IMR-90 (cell line): ENCODE data around the gene SCGB1C1. TPM values are rescaled to one million over a fixed set of nuclear protein-coding genes. Genes with fewer than 3 reads are reported as not detected.

Experiments used
- ATAC-seq: fragments of 200-7000 bp; cut with Tn5 transposase; 2 replicates; pipeline ENCODE4 v1.9.1; 2020; ENCODE audit warnings: low read depth, mild to moderate bottlenecking, moderate library complexity
- BruUV-seq: library from RNA; stranded (reverse); fragments of 400-500 nt; replicated peaks from 2 replicates; lab custom pipeline; 2021; lab: Mats Ljungman, UMichigan
- CTCF ChIA-PET: fragments of 300-600 bp; formaldehyde crosslinking; extraction: SDS; loops from one replicate; lab custom pipeline; 2021; ENCODE audit warnings: antibody characterized with exemption; lab: Yijun Ruan, JAX
- POLR2A ChIA-PET: fragments of 300-600 bp; sonication (Branson Sonifier 250); formaldehyde crosslinking; loops from one replicate; lab custom pipeline; 2022; ENCODE audit warnings: antibody characterized with exemption; ENCODE audit not compliant: unreplicated experiment; lab: Charles Lee
- DNase-seq: peaks from one replicate; pipeline ENCODE4 v3.0.0; 2013
- H2AFZ ChIP-seq: replicated peaks from 2 replicates; pipeline ENCODE3; 2013; ENCODE audit warnings: low read length, mild to moderate bottlenecking; ENCODE audit not compliant: poor library complexity
- H2AK5ac ChIP-seq: 2 replicates; pipeline ENCODE4 v1.6.1; 2013; ENCODE audit warnings: low read depth, low read length, inconsistent platforms
- H2AK9ac ChIP-seq: replicated peaks from 2 replicates; pipeline ENCODE3; 2013; ENCODE audit warnings: mild to moderate bottlenecking, low read depth, low read length, moderate library complexity; ENCODE audit not compliant: poor library complexity
- H2BK120ac ChIP-seq: 2 replicates; pipeline ENCODE4 v1.6.1; 2013; ENCODE audit warnings: low read depth, low read length, inconsistent platforms
- H2BK15ac ChIP-seq: 3 replicates; pipeline ENCODE4 v1.6.1; 2013; ENCODE audit warnings: low read depth, low read length, inconsistent platforms
- H2BK20ac ChIP-seq: 2 replicates; pipeline ENCODE4 v1.6.1; 2013; ENCODE audit warnings: low read depth, mild to moderate bottlenecking, inconsistent platforms, low read length, moderate library complexity
- H2BK5ac ChIP-seq: 2 replicates; pipeline ENCODE4 v1.6.1; 2013; ENCODE audit warnings: mild to moderate bottlenecking, low read depth, low read length, inconsistent platforms; ENCODE audit not compliant: poor library complexity, severe bottlenecking
- H3K14ac ChIP-seq: replicated peaks from 2 replicates; pipeline ENCODE4 v1.6.1; 2013; ENCODE audit warnings: low read depth, low read length, inconsistent platforms
- H3K18ac ChIP-seq: 2 replicates; pipeline ENCODE4 v1.6.1; 2013; ENCODE audit warnings: low read depth, low read length, control low read depth
- H3K23ac ChIP-seq: 2 replicates; pipeline ENCODE4 v1.6.1; 2013; ENCODE audit warnings: low read depth, low read length, inconsistent platforms
- H3K27ac ChIP-seq: 2 replicates; pipeline ENCODE4 v1.5.1; 2013; ENCODE audit warnings: mild to moderate bottlenecking, control low read depth, low read length; ENCODE audit not compliant: insufficient read depth
- H3K27me3 ChIP-seq: 2 replicates; pipeline ENCODE4 v1.6.1; 2013; ENCODE audit warnings: low read length; ENCODE audit not compliant: control insufficient read depth, insufficient read depth
- H3K36me3 ChIP-seq: 2 replicates; pipeline ENCODE4 v1.6.1; 2013; ENCODE audit warnings: low read length, mixed read lengths; ENCODE audit not compliant: control insufficient read depth, insufficient read depth
- H3K4ac ChIP-seq: 2 replicates; pipeline ENCODE4 v1.6.1; 2013; ENCODE audit warnings: low read depth, low read length, inconsistent platforms
- H3K4me1 ChIP-seq: 2 replicates; pipeline ENCODE4 v1.6.1; 2013; ENCODE audit warnings: low read length, mixed read lengths; ENCODE audit not compliant: control insufficient read depth, insufficient read depth
- H3K4me2 ChIP-seq: 2 replicates; pipeline ENCODE4 v1.6.1; 2013; ENCODE audit warnings: low read depth, mild to moderate bottlenecking, control low read depth, low read length, moderate library complexity
- H3K4me3 ChIP-seq: 2 replicates; pipeline ENCODE4 v1.5.1; 2013; ENCODE audit warnings: low read depth, mild to moderate bottlenecking, control low read depth, low read length, moderate library complexity; ENCODE audit not compliant: insufficient read depth
- H3K56ac ChIP-seq: 2 replicates; pipeline ENCODE4 v1.6.1; 2013; ENCODE audit warnings: low read length, inconsistent platforms; ENCODE audit not compliant: insufficient read depth; ENCODE audit errors: extremely low read depth
- H3K79me1 ChIP-seq, 2 experiments: 2 replicates each; pipeline ENCODE4 v1.6.1; 2013; ENCODE audit warnings: low read length in 2 of 2, inconsistent platforms in 1 of 2, low read depth in 1 of 2
- H3K9ac ChIP-seq: 2 replicates; pipeline ENCODE4 v1.6.1; 2013; ENCODE audit warnings: low read depth, low read length, control low read depth
- H3K9me1 ChIP-seq: 2 replicates; pipeline ENCODE4 v1.6.1; 2013; ENCODE audit warnings: low read length, inconsistent platforms; ENCODE audit not compliant: insufficient read depth
- H3K9me3 ChIP-seq: 2 replicates; pipeline ENCODE4 v1.6.1; 2013; ENCODE audit warnings: low read length; ENCODE audit not compliant: control insufficient read depth, insufficient read depth
- H4K20me1 ChIP-seq: 2 replicates; pipeline ENCODE4 v1.6.1; 2013; ENCODE audit warnings: low read length, inconsistent platforms; ENCODE audit not compliant: insufficient read depth
- H4K5ac ChIP-seq: 2 replicates; pipeline ENCODE4 v1.6.1; 2013; ENCODE audit warnings: mild to moderate bottlenecking, low read depth, low read length, control low read depth
- H4K8ac ChIP-seq, 2 experiments: 2 replicates each; pipeline ENCODE4 v1.6.1; 2013; ENCODE audit warnings: low read depth in 2 of 2, low read length in 2 of 2, control low read depth in 1 of 2, inconsistent platforms in 1 of 2
- H4K91ac ChIP-seq: 2 replicates; pipeline ENCODE4 v1.6.1; 2013; ENCODE audit warnings: low read depth, low read length, inconsistent platforms; ENCODE audit not compliant: insufficient read depth
- BHLHE40 ChIP-seq: fragments of 150-350 bp; IDR thresholded peaks from 2 replicates; pipeline ENCODE4 v1.6.1; 2016; ENCODE audit warnings: mild to moderate bottlenecking, low read depth, low read length
- CEBPB ChIP-seq: IDR thresholded peaks from 2 replicates; pipeline ENCODE4 v1.6.1; 2012; ENCODE audit warnings: low read depth, low read length, improper control_type of control experiment
- CHD1 ChIP-seq: IDR thresholded peaks from 2 replicates; pipeline ENCODE4 v1.6.1; 2012; ENCODE audit warnings: low read depth, low read length, improper control_type of control experiment
- CTCF ChIP-seq: conservative IDR thresholded peaks from 2 replicates; pipeline ENCODE4 v1.5.1; 2012; ENCODE audit warnings: mild to moderate bottlenecking, low read depth, low read length, improper control_type of control experiment
- ELK1 ChIP-seq: fragments of 150-350 bp; IDR thresholded peaks from 2 replicates; pipeline ENCODE4 v1.6.1; 2016; ENCODE audit warnings: low read depth, mild to moderate bottlenecking, low read length, moderate library complexity, borderline replicate concordance
- FOS ChIP-seq: fragments of 150-350 bp; IDR thresholded peaks from 2 replicates; pipeline ENCODE4 v1.6.1; 2016; ENCODE audit warnings: low read depth, low read length
- MAFK ChIP-seq: IDR thresholded peaks from 2 replicates; pipeline ENCODE4 v1.6.1; 2012; ENCODE audit warnings: low read depth, low read length, improper control_type of control experiment
- MAZ ChIP-seq: IDR thresholded peaks from 2 replicates; pipeline ENCODE4 v1.6.1; 2012; ENCODE audit warnings: low read depth, mild to moderate bottlenecking, low read length, improper control_type of control experiment, moderate library complexity, borderline replicate concordance
- MXI1 ChIP-seq: IDR thresholded peaks from 2 replicates; pipeline ENCODE4 v1.6.1; 2012; ENCODE audit warnings: low read depth, mild to moderate bottlenecking, low read length, moderate library complexity, borderline replicate concordance
- NFE2L2 ChIP-seq: fragments of 150-350 bp; IDR thresholded peaks from 2 replicates; pipeline ENCODE4 v1.6.1; 2016; ENCODE audit warnings: low read depth, mild to moderate bottlenecking, low read length
- POLR2A ChIP-seq: IDR thresholded peaks from 2 replicates; pipeline ENCODE4 v1.6.1; 2012; ENCODE audit warnings: mild to moderate bottlenecking, low read depth, low read length
- RAD21 ChIP-seq: IDR thresholded peaks from 2 replicates; pipeline ENCODE4 v1.6.1; 2012; ENCODE audit warnings: low read length, improper control_type of control experiment
- RCOR1 ChIP-seq: IDR thresholded peaks from 2 replicates; pipeline ENCODE4 v1.6.1; 2012; ENCODE audit warnings: mild to moderate bottlenecking, low read length, improper control_type of control experiment; ENCODE audit not compliant: insufficient replicate concordance
- RFX5 ChIP-seq: IDR thresholded peaks from 2 replicates; pipeline ENCODE4 v1.8.0; 2012; ENCODE audit warnings: low read depth, mild to moderate bottlenecking, low read length, moderate library complexity
- SMC3 ChIP-seq: fragments of 150-350 bp; IDR thresholded peaks from 2 replicates; pipeline ENCODE4 v1.6.1; 2016; ENCODE audit warnings: low read depth, mild to moderate bottlenecking, antibody characterized with exemption, low read length, moderate library complexity
- WGBS, 2 experiments: methylation state at CpG; one replicate each; pipeline versions ENCODE4 v1.1.5 to v1.1.7; 2013; ENCODE audit warnings: missing lambda C conversion rate in 2 of 2; ENCODE audit not compliant: insufficient read length in 1 of 2; ENCODE audit errors: extremely low coverage in 2 of 2; 5-methylcytosine and 5-hydroxymethylcytosine counted together
- dilution Hi-C: fragments of 300-500 bp; cut with HindIII; formaldehyde crosslinking; loops from one replicate; pipeline ENCODE4 v1.14.3; 2018; ENCODE audit warnings: low sequenced_read_pairs; ENCODE audit not compliant: unreplicated experiment
- in situ Hi-C: fragments of 300-500 bp; cut with MboI; formaldehyde crosslinking; loops from 3 replicates; pipeline ENCODE4 v1.14.3; 2019; ENCODE audit warnings: low sequenced_read_pairs, inconsistent platforms, mixed read lengths
- intact Hi-C: fragments of 100-400 bp; cut with micrococcal nuclease; formaldehyde crosslinking; loops from 2 replicates; pipeline ENCODE4 v1.10.0; 2022
- polyA plus RNA-seq, 3 experiments: library from polyadenylated mRNA; depleted of rRNA; stranded (reverse); fragments of >200 nt; gene quantifications; 2 replicates each; pipeline ENCODE4 v1.2.3, GENCODE V29; 2012; ENCODE audit warnings: low replicate concordance in 1 of 3
- total RNA-seq: library from RNA; depleted of rRNA; stranded (reverse); fragments of >200 nt; gene quantifications from 2 replicates; pipeline ENCODE4 v1.2.3, GENCODE V29; 2012

The SCGB1C1 gene
- total and polyA plus RNA-seq, 2 of the 4 experiments (the other 2 are of a cell fraction), result not detected

- Histone ChIP-seq H2BK15ac (no peak overlapping the region), H3K9me1 (no peaks in the 10 kb centered on the region), H2BK5ac (no peak overlapping the region), H3K18ac (no peak overlapping the region), H4K8ac (no peak overlapping the region), H3K4me2 (no peak overlapping the region), H3K4ac (no peak overlapping the region), H2BK20ac (no peak overlapping the region), H3K9ac (no peak overlapping the region), H3K4me3 (no peak overlapping the region), H3K23ac (no peak overlapping the region), H3K14ac (no peak overlapping the region), H2AFZ (no peak overlapping the region), H3K36me3 (peaks cover 16% of the 10 kb centered on the region), H3K27me3 (no peaks in the 10 kb centered on the region), H2AK9ac (no peak overlapping the region), H4K20me1 (no peaks in the 10 kb centered on the region), H3K79me1 (peaks cover 4 to 15% of the 10 kb centered on the region in 2 experiments; a peak in 3 of 4 replicates), H3K56ac (no peak overlapping the region), H4K91ac (no peak overlapping the region), H3K9me3 (no peaks in the 10 kb centered on the region), H3K4me1 (peaks cover 3% of the 10 kb centered on the region; the same call in 1 of the 2 replicates), H2AK5ac (no peak overlapping the region), H4K5ac (no peak overlapping the region), H2BK120ac (no peak overlapping the region), H3K27ac (no peak overlapping the region)
- DNase-seq (no peak), ATAC-seq (no peak)
- no TSS peak for BruUV-seq
- WGBS, 2 experiments, result 97% methylated on average over 9 of the region's 14 CpGs; no CpG with 5 or more reads in 1 of the 2 experiments
- intact Hi-C loops, result no loop called here
- ChIA-PET POLR2A (no interaction called here), CTCF (no interaction called here)
- dilution Hi-C loops, result no loop called here
- in situ Hi-C loops, result loop anchor here (10.0 kb wide), 1 partner anchor 63 kb away; the partner anchor contains the start of gene PGGHG
- TF ChIP-seq FOS (no peak), SMC3 (no peak), RCOR1 (no peak), MAZ (no peak), BHLHE40 (no peak), CEBPB (no peak), CHD1 (no peak), POLR2A (no peak), MXI1 (no peak), ELK1 (no peak), RFX5 (no peak), CTCF (no peak), NFE2L2 (no peak), MAFK (no peak), RAD21 (no peak)
Measured at GRCh38 chr11:221998-222789, 29.3 kb downstream of the SCGB1C1 start.
